Tibial nerve (tissue), 4 donors: ENCODE data around the gene ZBTB2.

Experiments used
- CTCF ChIP-seq, 5 experiments: fragments of 200-600 bp in 3 of 5; fragments of 450-650 bp in 2 of 5; sonication (generic) in 3 of 5; IDR thresholded peaks; one replicate each; pipeline ENCODE4 v1.5.1; 2016 to 2019; ENCODE audit warnings: antibody characterized with exemption in 5 of 5, mild to moderate bottlenecking in 3 of 5, moderate library complexity in 2 of 5
- EP300 ChIP-seq, 2 donors: sonication (generic); formaldehyde crosslinking; IDR thresholded peaks; one replicate each; pipeline ENCODE4 v1.6.1; 2017; ENCODE audit warnings: antibody characterized with exemption in 2 of 2, mild to moderate bottlenecking in 1 of 2
- POLR2A ChIP-seq, 2 donors: fragments of 450-650 bp; IDR thresholded peaks; one replicate each; pipeline ENCODE4 v1.6.1; 2017; ENCODE audit warnings: antibody characterized with exemption in 2 of 2, mild to moderate bottlenecking in 2 of 2, moderate library complexity in 2 of 2

GRCh38 chr6:151430886-151431285 is 39.5 kb upstream of the ZBTB2 start:
- TF ChIP-seq CTCF (IDR thresholded peaks at IDR 0.05) (no peak), EP300 (IDR thresholded peaks at IDR 0.05) (no peak), POLR2A (IDR thresholded peaks at IDR 0.05) (no peak)
